ENCODE data around the gene CEP57L1. TPM values are rescaled to one million over a fixed set of nuclear protein-coding genes. Genes with fewer than 3 reads are reported as not detected.
"Not testable (repeated sequence)": the region's sequence is repeated elsewhere in the genome, so short reads cannot be mapped to it uniquely, and the experiment has no call there.

CEP57L1 gene
- total and polyA plus RNA-seq, 2 donors (not counting 1 experiment from before 2014, with no cell fraction given), result 3.1 to 8.8 TPM

GRCh38 chr6:109125504-109125903 is 30.2 kb downstream of the CEP57L1 start:
- no peak overlapping the region for H3K4me2 ChIP-seq (replicated peaks; ENCODE audit: low read depth, low read length, poor library complexity, severe bottlenecking)
- no peaks in the 10 kb centered on the region for H3K36me3 ChIP-seq (replicated peaks in 1 of 2; ENCODE audit: control extremely low read depth in 1 of 2, control insufficient read depth in 1 of 2, extremely low read depth in 1 of 2, insufficient read depth in 2 of 2, low read length in 1 of 2)
- intact Hi-C loops (cut with micrococcal nuclease), result no loop called here
- H3K9ac ChIP-seq (ENCODE audit: low read length), result no peak overlapping the region
- no peak overlapping the region for H3K4me3 ChIP-seq (ENCODE audit: control extremely low read depth in 1 of 5, extremely low read depth in 1 of 5, insufficient read depth in 1 of 5, low read depth in 2 of 5, low read length in 4 of 5)
- ATAC-seq (ENCODE audit: low read depth) (no peak), DNase-seq (no peak)
- WGBS (ENCODE audit: insufficient coverage), result no CpG with 5 or more reads among the region's 3 CpGs
- ChIA-PET POLR2A (no interaction called here), CTCF (interaction anchor here (0.7 kb wide), 1 partner anchor 16 kb away, joined by 3 read pairs; no protein-coding TSS in a partner anchor)
- Mint-ChIP-seq H3K27ac (no peak overlapping the region), H3K27me3 (no peaks in the 10 kb centered on the region), H3K4me3 (no peak overlapping the region), H3K4me1 (peaks cover 13% of the 10 kb centered on the region), H3K9me3 (ENCODE audit: insufficient read depth) (no peaks in the 10 kb centered on the region)
- peaks cover 15% of the 10 kb centered on the region for H3K79me2 ChIP-seq (ENCODE audit: control insufficient read depth, insufficient read depth, low read length)
- no peak overlapping the region for H2AFZ ChIP-seq (ENCODE audit: insufficient read depth, low read depth, low read length, poor library complexity, severe bottlenecking)
- no peak for TF ChIP-seq CTCF (IDR thresholded peaks at IDR 0.05)
- TF ChIP-seq EZH2 (IDR thresholded peaks at IDR 0.05; ENCODE audit: borderline replicate concordance, insufficient read depth, low read depth, low read length, poor library complexity, severe bottlenecking), result no peak
- H4K20me1 ChIP-seq (ENCODE audit: control insufficient read depth, insufficient read depth, low read length, poor library complexity, severe bottlenecking), result no peaks in the 10 kb centered on the region
- no peak overlapping the region for H3K27ac ChIP-seq (ENCODE audit: low read length in 2 of 2)
- no peaks in the 10 kb centered on the region for H3K9me3 ChIP-seq (ENCODE audit: control extremely low read depth in 1 of 3, control insufficient read depth in 2 of 3, insufficient read depth in 1 of 3, low read length in 2 of 3)
- no peaks in the 10 kb centered on the region for H3K27me3 ChIP-seq (replicated peaks in 1 of 4; ENCODE audit: control extremely low read depth in 1 of 4, control insufficient read depth in 3 of 4, insufficient read depth in 4 of 4, low read length in 3 of 4)
- H3K4me1 ChIP-seq (ENCODE audit: control insufficient read depth in 2 of 2, insufficient read depth in 2 of 2, low read length in 2 of 2), result peaks cover 3 to 10% of the 10 kb centered on the region in 2 donors

GRCh38 chr6:109130065-109130464 is 34.8 kb downstream of the CEP57L1 start:
- no peak for DNase-seq
- Mint-ChIP-seq H3K4me1 (no peaks in the 10 kb centered on the region), H3K27me3 (no peaks in the 10 kb centered on the region), H3K9me3 (ENCODE audit: insufficient read depth) (no peaks in the 10 kb centered on the region), H3K4me3 (no peak overlapping the region), H3K27ac (no peak overlapping the region)
- 100% methylated on average over 2 of the region's 3 CpGs for WGBS (ENCODE audit: insufficient coverage)
- Histone ChIP-seq H3K36me3 (replicated peaks in 1 of 2; ENCODE audit: control extremely low read depth in 1 of 2, control insufficient read depth in 1 of 2, extremely low read depth in 1 of 2, insufficient read depth in 2 of 2, low read length in 1 of 2) (no peaks in the 10 kb centered on the region), H3K4me1 (ENCODE audit: control insufficient read depth in 2 of 2, insufficient read depth in 2 of 2, low read length in 2 of 2) (no peaks in the 10 kb centered on the region), H3K4me2 (replicated peaks; ENCODE audit: low read depth, low read length, poor library complexity, severe bottlenecking) (no peak overlapping the region), H3K9me3 (ENCODE audit: control extremely low read depth in 1 of 3, control insufficient read depth in 2 of 3, insufficient read depth in 1 of 3, low read length in 2 of 3) (no peaks in the 10 kb centered on the region), H3K4me3 (ENCODE audit: control extremely low read depth in 1 of 5, extremely low read depth in 1 of 5, insufficient read depth in 1 of 5, low read depth in 2 of 5, low read length in 4 of 5) (no peak overlapping the region), H3K9ac (ENCODE audit: low read length) (no peak overlapping the region), H3K27ac (ENCODE audit: low read length in 2 of 2) (no peak overlapping the region), H2AFZ (ENCODE audit: insufficient read depth, low read depth, low read length, poor library complexity, severe bottlenecking) (no peak overlapping the region), H3K79me2 (ENCODE audit: control insufficient read depth, insufficient read depth, low read length) (no peaks in the 10 kb centered on the region), H3K27me3 (replicated peaks in 1 of 4; ENCODE audit: control extremely low read depth in 1 of 4, control insufficient read depth in 3 of 4, insufficient read depth in 4 of 4, low read length in 3 of 4) (no peaks in the 10 kb centered on the region), H4K20me1 (ENCODE audit: control insufficient read depth, insufficient read depth, low read length, poor library complexity, severe bottlenecking) (no peaks in the 10 kb centered on the region)
- intact Hi-C loops (cut with micrococcal nuclease), result no loop called here
- ChIA-PET POLR2A (no interaction called here), CTCF (no interaction called here)
- no peak for ATAC-seq (ENCODE audit: low read depth)
- no peak for TF ChIP-seq CTCF (IDR thresholded peaks at IDR 0.05)
- no peak for TF ChIP-seq EZH2 (IDR thresholded peaks at IDR 0.05; ENCODE audit: borderline replicate concordance, insufficient read depth, low read depth, low read length, poor library complexity, severe bottlenecking)

GRCh38 chr6:109135600-109135999 is 40.3 kb downstream of the CEP57L1 start:
- DNase-seq; H3K4me1 Mint-ChIP-seq; H3K9ac ChIP-seq (ENCODE audit: low read length); H3K27ac ChIP-seq (ENCODE audit: low read length in 2 of 2); ATAC-seq (ENCODE audit: low read depth); H3K4me2 ChIP-seq (replicated peaks; ENCODE audit: low read depth, low read length, poor library complexity, severe bottlenecking); H3K9me3 Mint-ChIP-seq (ENCODE audit: insufficient read depth); H3K27ac Mint-ChIP-seq; H3K27me3 Mint-ChIP-seq; H3K27me3 ChIP-seq (replicated peaks in 1 of 4; ENCODE audit: control extremely low read depth in 1 of 4, control insufficient read depth in 3 of 4, insufficient read depth in 4 of 4, low read length in 3 of 4); CTCF ChIA-PET; H4K20me1 ChIP-seq (ENCODE audit: control insufficient read depth, insufficient read depth, low read length, poor library complexity, severe bottlenecking); POLR2A ChIA-PET; H3K9me3 ChIP-seq (ENCODE audit: control extremely low read depth in 1 of 3, control insufficient read depth in 2 of 3, insufficient read depth in 1 of 3, low read length in 2 of 3); intact Hi-C loops (cut with micrococcal nuclease); H3K4me3 Mint-ChIP-seq; H3K79me2 ChIP-seq (ENCODE audit: control insufficient read depth, insufficient read depth, low read length); H3K4me1 ChIP-seq (ENCODE audit: control insufficient read depth in 2 of 2, insufficient read depth in 2 of 2, low read length in 2 of 2); H3K36me3 ChIP-seq (replicated peaks in 1 of 2; ENCODE audit: control extremely low read depth in 1 of 2, control insufficient read depth in 1 of 2, extremely low read depth in 1 of 2, insufficient read depth in 2 of 2, low read length in 1 of 2); H3K4me3 ChIP-seq (ENCODE audit: control extremely low read depth in 1 of 5, extremely low read depth in 1 of 5, insufficient read depth in 1 of 5, low read depth in 2 of 5, low read length in 4 of 5); H2AFZ ChIP-seq (ENCODE audit: insufficient read depth, low read depth, low read length, poor library complexity, severe bottlenecking): not testable (repeated sequence)
- 100% methylated on average over 1 of the region's 1 CpG for WGBS (ENCODE audit: insufficient coverage)

Measured in B cell (primary cell).